GM21786 (cell line): ENCODE measurements around the gene PDE7B.
"Not testable (repeated sequence)": the region's sequence is repeated elsewhere in the genome, so short reads cannot be mapped to it uniquely, and the experiment has no call there.

Experiments used
- ATAC-seq: cut with Tn5 transposase; IDR thresholded peaks from one replicate; pipeline ENCODE4 v1.9.1; 2021; ENCODE audit not compliant: unreplicated experiment

The PDE7B gene

DNA sequence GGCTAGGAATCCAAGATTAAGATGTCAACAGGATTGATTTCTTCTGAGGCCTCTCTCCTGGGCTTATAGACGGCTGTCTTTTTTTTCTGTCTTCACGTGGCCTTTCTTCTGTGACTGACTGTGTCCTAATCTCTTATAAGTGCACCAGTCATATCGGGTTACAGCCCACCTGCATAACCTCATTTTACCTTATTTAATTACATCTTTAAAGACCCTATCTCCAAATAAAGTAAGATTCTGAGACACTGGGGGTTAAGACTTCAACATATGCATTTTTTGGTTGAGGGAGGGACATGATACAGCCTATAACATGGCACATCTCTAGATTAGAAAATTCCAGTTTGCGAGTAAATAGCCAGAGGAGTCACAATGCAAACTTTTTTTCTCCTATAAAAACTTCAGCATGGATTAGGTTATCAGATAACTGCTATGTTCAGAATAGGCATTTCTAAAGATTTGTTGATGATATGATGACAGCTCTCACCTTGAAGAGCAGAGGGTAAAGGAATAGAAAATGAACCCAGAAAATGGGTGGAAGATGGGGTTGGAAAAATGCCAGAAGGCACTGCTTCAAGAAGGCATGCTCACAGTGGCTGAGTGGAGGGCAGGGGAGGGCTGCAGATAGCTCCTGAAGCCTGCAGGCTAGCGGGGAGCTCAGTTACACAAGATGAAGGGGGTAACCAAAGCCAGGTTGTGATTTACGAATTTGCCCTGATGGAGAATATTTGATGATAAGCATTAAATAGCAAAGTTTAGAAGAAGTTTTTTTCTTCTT lies 8.7 kb upstream of the PDE7B start:
- no peak for ATAC-seq

DNA sequence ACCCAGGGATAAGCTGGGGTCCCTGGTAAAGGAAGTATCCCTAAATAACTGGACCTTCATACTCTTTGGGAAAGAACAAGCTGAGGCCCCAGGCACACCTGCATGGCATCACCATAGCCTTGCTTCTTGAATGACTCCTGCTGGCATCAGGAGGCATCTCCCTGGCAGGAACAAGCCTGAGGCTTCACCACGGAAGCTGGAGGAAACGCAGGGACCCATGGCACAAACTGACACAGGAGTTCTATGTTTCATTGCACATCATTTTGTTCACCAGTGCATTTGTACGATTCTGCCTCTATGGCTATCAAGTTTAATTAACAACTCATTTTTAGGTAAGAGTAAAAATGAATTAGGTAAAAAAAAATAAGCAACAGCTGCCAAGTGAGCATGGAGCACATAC lies 619 bp upstream of the PDE7B start:
- no peak for ATAC-seq

DNA sequence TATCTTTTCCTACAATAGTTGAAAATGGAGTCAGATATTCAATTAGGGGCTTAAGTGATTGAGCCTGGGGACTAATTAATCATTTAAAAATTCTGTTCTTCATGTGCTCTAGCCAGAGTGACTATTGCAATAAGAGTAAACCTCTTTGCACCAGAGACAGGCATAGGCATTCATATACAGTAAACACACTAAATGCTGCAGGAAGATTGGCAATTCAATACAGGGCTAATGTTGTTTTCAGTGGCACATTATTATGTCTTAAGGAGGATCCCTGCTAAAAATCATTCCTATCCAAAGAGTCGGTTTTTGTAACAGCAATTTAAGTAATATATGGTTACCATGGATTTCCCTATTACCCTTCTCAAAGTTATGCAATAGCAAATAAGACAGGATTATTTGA lies 1.2 kb downstream of the PDE7B start:
- no peak for ATAC-seq

DNA sequence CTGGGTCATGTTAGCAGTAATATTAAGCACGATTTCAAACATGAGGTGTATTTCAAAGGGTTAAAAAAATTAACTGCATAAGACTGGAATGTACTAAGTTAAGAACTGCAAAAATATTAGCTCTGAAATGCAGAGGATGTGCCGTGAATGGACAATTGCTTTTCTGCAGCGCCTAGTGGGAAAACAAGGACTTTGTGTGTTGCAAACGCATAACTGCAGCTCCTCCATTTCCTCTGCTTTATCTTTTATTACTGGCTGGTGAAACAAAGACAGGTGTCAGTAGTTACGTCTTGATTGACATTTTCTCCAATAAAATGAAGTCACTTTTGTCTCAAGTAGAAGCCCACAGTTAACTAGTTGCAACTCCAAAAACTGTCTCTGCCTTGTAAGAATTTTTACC lies 1.7 kb downstream of the PDE7B start:
- ATAC-seq = no peak

DNA sequence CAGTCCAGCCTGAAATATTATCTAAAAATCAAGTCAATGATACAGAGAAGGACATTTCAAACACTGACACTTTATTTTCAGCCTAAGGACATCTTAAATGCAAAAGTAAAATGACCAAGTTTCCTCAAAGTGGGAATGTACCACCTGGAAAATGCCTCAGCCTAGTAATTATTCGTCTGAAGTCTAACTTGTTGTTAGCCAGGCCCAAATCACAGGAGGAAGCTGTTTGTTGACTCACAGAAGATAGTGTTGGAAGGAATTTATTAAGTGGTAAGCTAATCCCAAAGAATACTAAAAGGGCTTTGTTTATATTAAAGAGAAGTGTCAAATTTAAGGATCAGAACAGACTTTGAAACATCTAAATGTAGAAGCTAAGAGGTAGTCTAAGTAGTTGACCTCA lies 2.5 kb downstream of the PDE7B start:
- no peak for ATAC-seq

DNA sequence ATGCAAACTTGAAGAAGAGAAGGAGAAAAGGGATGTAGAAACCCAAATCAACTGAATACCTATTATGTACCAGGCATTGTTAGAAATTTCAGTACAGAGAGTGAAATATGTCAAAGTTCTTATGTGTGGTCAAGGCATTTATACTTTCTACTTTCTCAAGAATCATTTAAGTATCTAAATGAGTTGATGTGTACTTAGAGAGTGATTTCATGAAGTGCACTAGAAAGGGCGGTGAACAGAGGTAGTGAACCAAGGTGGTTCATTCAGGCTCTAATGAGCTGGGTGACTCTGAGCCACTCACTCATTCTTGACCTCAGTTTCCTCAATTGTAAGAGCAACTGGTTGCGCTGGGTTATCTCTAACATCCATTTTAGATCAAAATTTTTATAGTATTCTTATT lies 3.3 kb downstream of the PDE7B start:
- ATAC-seq = no peak

DNA sequence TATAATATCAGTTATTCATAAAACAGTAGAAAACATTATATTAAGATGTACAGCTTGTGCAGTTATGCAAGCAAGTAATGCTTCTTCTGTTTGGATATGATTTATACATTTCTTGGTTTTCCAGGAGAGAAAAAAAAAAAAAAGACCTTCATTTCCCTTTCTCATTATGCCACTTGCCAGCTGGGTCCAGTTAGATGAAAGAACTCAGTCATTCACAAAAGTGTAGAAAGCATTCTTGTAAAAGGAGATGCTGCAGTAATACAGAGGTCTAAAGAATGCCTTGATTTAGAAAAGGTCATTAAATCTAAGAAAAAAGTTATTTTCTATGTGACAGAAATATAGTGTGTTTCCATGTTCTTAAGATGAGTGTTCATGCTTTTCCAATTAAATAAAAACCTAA lies 7.4 kb downstream of the PDE7B start:
- no peak for ATAC-seq

DNA sequence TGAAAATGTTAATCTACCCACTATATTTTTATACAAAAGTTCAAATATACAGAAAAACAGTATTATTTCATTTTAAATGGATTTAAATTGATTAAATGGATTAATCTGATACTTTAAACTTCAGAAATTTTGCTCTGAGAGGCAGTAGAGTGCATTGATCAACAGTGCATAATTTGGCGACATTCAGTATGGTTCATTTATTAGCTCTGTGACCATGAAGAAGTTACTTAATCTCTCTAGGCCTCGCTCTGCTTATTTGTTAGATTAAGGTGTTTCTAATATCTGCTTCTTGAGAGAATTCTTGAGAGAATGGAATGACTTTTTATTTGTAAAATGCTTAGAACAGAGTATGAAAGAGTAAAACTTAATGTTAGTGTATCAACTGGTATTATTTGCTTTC lies 8.9 kb downstream of the PDE7B start:
- no peak for ATAC-seq

DNA sequence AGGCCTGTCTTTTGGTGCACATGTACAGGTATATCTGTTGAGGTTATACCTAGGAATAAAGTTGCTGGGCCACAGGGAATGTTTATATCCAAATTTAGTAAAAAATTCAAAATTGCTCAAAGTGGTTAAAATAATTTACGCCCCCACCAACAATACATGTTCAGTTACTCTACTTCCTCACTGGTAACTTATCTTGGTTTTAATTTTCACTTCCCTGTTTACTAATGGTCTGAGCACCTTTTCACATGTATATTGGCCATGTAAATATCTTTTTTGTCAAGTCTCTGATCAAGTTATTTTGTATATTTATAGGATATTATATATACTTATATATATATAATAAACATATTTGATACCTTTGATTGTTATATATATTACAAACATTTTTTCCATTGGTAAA lies 9.7 kb downstream of the PDE7B start:
- peak; percentile 97 for ATAC-seq

DNA sequence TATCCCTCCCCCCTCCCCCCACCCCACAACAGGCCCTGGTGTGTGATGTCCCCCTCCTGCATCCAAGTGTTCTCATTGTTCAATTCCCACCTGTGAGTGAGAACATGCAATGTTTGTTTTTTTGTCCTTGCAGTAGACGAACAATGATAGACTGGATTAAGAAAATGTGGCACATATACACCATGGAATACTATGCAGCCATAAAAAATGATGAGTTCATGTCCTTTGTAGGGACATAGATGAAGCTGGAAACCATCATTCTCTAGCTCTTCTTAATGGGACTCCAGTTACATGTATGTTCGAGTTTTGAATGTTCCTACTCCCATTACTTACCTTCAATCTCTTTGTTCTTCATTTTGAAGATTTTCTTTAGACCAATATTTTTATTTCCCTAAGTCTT lies 13.4 kb downstream of the PDE7B start:
- not testable (repeated sequence) for ATAC-seq

DNA sequence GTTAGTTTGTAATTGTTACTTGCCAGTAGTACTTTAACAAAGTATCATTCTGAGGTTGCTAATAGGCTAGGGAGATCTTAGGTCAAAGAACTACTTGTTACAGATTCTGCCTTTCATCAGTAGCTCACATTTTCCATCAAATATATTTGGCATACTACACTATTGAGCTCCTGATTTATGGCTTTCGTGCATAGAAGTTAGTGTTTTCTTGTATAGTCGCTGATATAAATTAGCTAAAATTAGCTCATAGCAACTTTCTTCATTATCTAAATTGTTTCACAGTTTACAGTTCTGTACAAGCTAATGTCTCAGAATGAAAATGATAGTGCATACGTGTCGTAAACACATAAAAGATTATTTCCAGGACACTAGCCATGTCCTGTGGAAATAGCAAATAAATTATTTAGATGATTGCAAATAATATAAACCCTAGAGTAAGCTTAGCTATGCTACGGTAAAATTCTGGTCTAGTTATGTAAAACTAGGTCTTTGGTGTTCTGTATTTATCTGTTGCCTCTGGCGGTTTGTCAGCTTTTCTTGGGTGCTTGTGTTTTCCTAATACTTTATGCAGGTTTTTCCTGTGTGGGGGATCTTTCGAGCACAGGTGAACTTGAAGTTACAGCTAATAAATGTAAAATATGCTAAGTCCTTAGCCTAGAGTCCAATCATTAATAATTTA lies 15.1 kb downstream of the PDE7B start:
- ATAC-seq = no peak

DNA sequence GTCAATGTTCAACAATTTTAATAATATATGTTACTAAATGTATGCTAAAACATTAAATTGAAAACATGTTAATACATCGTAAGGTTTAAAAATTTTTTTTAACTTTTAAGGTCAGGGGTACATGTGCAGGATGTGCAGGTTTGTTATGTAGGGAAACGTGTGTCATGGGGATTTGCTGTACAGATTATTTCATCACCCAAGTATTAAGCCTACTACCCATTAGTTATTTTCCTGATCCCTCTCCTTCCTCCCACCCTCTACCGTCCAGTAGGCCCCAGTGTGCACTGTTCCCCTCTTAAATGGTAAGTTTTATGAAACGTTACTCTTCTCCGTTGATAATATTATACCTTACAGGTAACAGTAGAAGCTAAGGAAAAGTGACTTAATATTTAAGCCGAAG lies 15.8 kb downstream of the PDE7B start:
- ATAC-seq = no peak

DNA sequence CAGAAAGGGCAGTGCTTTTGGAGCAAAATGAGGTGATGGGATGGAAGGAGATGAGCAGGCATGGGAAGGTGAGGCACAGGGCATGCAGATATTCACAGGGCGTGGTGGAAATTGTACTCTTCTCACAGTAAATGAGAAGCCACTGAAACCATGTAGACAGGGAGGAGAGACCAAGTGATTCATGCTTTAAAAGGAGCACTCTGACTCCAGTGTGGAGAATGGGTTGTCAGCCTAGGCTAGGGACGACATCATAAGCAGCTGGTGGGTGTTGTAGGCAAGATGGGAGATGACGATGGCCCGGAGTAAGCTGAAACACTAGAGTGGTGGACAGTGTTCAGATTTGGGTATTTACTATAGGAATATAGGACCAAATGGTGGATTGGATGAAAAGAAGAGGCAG lies 18.4 kb downstream of the PDE7B start:
- no peak for ATAC-seq

DNA sequence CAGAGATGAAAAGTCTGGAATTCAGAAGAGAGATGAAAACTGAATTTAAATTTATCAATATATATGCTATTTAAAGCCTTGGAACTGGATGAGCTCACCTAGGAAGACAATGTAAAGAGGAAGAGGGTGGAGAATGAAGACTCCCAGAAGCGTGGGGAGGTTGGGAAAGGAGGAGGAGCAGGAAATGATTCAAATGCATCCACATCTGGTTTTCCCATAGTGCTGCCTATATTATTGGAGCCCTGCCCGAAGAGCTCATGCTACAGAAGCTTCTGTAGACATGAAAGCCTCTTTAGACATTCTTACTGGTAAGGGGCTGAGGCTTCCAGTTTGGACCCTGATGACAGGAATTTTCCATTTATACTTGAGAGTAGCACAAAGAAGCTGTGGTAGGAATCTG lies 19.2 kb downstream of the PDE7B start:
- no peak for ATAC-seq

DNA sequence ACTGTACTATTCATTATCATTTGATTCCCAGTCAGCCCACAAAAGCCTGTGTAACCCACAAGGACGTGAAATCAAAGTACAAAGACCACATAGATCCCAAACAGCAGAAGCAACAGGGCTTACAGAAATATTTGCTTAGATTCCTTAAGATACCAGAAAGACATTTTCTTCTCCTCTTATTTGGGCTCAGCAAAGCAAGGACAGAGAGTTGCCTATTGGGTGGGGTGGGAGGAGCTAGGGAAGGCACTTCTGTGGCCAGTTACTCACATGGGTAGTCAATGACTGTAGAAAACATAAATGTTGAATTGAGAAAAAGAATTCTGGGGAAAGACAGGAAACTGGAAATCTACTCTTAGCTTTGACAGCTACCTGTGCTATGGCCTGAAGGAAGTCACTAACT lies 19.8 kb downstream of the PDE7B start:
- no peak for ATAC-seq

DNA sequence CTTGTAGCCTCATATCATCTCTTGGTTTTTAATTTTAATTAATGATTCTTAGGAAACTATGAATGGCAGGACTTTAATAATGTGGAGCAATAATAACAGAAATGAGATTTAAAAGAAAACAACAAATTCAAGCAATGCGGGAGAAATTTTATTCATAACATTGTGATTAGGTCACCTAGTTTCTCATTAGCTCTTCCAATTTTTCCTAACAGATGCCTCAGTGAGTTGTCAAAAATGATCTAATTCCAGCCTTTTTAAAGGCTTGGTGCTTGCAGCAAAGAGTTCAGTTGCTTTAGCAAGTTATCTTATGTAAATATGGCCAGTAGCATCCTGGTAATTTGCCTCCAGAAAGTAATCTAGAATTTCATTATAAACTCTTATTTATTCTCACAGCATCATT lies 20.4 kb downstream of the PDE7B start:
- ATAC-seq = no peak

DNA sequence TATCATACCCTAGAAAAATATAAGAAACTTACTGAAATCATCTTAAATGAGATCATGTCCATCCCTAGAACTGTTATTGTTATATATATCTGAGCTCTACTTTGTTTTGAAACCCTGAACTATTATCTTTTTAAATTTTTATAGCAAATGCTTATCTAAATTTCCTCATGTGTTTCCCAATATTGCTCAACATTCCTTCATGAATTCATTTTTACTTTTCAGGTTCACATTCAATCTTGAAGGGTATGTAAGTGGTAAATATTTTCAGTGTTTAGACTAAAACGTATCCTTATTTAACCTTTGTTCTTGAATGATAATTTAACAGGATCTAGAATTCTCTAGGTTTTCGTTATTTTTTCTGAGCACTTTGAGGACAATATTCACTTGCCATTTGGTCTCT lies 23.9 kb downstream of the PDE7B start:
- no peak for ATAC-seq

DNA sequence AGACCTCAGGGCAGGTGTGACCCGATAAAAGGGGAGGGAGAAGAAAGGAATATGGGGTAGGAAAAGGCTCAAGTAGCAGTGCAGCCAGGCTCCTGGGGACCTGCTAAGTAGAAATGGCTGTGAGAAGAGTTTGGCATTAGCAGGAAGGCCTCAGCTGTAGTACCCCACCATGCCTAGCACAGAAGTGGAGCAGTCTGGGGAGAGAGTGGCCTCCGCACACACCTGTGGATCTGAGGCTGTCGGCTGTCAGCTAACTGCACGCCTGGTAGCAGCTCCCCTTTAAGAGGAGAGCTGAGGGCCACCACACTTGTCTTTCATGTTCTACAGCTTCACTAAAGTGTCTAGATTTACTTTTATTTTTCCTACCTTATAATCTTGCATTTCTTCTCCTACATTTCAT lies 24.6 kb downstream of the PDE7B start:
- ATAC-seq = no peak

DNA sequence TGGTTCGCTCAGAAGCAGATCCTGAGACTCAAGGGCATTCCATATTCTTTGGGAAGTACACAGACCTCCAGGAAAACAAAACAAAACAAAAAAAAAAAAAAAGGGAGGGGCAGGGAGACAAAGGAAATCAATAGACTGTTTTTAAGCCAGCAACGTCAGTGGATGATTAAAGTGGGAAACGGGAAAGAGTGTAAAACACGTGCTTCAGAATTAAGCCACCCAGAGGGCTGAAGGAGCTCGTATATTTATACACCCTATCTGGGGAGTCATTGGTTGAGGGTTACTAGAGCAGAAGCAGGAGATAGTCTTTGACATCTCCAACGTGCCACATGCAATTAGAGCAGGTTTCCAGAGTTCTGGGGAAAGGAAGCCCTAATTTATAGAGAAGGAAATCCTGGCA lies 26.2 kb downstream of the PDE7B start:
- no peak for ATAC-seq

DNA sequence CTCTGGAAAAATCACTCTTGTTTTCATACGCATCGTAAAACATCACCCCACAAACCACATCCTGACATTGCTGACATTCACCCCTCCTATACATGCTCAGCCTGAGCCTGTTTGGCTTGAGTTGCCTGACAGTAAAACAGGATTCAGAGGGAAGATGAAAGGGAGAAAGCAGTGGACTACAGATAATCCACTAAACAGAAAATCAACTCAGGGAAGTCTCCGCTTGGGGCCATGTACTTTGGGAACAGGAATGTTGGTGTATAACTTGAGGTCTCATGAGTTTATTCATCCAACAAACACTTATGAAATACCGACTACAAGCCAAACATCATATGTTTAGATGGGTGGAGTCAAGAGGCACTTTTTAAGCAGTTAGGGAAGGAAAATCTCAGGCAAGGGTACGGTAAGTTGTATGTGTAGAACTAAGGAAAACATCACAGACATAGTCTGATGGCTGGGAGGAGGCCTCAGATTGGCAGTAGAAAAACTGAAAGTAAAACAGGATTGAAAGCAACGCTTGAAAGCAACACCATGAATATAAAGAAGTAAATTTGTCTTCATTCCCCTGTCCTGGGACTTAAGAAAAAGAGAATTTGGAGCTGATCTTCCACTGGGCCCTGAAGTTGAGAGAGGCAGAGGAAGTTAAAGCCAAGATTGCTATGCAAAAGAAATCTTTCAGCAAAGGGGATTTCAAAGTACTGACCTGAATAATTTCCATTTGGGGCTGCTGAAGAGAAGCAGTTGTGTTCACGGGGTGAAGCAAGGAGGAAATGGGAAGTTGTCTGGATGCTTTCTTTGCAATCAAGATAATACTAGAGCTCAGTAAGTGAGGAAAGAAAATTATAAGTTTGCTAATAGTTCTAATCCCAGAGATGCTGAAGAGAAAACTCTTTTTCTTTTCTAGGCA lies 28.8 kb downstream of the PDE7B start:
- peak; percentile 96 for ATAC-seq

DNA sequence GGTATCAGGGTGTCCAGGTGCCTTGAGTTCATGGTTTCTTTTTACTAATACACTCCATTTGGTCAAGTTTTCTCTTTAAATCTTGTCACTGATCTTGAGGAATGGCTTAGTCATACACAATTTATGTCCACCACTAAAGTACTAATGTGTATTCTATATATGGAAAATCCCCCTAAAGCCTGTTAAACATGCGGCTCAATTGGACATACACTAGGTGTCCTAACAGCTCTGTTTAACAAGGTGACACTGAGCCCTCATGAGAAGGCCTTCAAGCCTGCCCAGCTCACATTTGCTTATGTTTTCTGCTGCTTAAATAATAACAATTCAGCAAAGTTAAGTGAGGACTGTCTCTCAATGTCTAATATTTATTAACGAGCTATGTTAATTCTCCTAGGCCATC lies 31.5 kb downstream of the PDE7B start:
- ATAC-seq = no peak

DNA sequence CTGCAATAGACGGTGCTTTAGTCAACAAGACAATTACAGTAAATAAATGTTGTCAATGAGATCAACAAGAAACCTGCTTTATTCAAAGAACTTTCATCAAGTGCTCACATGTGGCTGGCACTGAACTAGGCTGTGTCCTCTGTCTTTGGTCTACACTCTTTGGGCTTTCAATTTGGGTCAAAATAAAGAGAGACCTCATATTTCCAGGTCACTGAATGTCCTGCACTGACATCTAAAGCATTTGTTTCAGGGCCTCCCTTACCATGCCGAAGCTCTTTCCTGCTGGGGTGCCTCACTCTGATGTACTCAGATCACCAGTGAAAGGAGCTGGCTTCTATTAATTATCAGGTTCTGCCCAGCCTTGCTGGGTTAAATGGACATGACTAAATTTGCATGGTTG lies 32.0 kb downstream of the PDE7B start:
- ATAC-seq = no peak
